GM21717 (cell line): ENCODE results near the gene MYMK.

Experiments
- ATAC-seq: cut with Tn5 transposase; IDR thresholded peaks from one replicate; pipeline ENCODE4 v1.9.1; 2021; ENCODE audit warnings: mild to moderate bottlenecking, moderate library complexity; ENCODE audit not compliant: unreplicated experiment

MYMK gene

DNA sequence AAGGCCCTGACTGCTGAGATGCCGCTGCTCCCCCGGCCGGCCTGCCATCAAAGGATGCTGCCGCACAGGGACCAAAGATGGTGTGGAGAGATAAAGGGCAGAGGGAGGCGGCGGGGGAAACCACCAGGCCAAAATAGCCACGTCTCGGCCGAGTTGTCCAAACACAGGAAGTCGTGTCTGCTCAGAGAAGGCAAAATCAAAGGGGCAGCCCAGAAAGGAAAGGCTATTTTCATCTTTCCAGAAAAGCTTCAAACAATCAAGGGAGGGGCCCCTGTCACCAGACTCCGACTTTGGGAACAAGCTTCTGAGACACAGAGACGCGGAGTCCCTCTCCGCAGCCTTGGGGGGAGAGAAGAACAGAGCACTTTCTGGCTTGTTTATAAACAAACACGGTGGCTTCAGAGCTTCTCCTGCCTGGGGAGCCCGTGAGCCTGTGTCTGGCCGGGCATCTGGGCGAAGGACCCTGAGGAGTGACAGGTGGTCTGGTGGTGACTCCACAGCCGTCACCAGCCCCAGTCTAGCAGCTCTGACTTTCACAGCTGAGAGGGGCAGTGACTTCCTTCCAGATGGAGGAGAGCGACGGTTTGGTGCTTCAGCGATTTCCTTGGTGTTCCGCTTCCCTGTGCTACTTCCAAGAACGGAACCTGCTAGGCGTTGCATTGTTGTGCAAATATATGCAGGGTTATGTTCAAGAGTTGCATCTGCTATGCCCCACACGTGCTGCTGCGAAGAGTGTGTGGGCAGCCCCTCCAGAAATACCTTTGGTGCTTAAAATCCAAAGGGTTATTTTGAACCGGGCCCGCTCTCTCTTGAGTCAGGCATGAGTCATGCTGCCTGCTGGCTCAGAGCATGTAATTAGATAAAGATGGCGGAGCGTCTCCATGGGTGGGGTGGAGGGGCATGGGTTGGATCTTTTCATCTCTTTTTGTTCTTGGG, 33.7 kb upstream of the MYMK start:
- no peak for ATAC-seq

- ATAC-seq, result no peak
Measured at GRCh38 chr9:133557581-133557980, 32.8 kb upstream of the MYMK start.

- no peak for ATAC-seq
Measured at GRCh38 chr9:133556354-133556753, 31.6 kb upstream of the MYMK start.

DNA sequence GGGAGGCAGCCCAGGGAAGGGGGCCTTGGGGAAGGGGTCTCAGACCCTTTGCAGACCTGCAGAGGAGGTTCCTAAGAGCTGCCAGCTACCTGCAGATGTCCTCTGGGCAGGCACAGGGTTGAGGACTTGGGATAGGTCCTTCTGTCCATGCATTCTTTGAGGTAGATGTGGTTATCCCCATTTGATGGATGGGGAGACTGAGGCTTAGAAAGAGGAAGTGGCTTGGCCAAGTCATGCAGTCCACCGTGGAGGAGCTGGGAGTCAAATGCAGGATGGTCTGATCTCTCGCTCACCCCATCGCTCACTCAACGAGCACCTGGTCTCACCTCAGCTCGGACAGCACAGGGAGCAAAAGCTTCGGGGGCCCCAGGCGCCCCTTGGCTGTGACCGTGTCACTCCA, 30.0 kb upstream of the MYMK start:
- ATAC-seq, result no peak

DNA sequence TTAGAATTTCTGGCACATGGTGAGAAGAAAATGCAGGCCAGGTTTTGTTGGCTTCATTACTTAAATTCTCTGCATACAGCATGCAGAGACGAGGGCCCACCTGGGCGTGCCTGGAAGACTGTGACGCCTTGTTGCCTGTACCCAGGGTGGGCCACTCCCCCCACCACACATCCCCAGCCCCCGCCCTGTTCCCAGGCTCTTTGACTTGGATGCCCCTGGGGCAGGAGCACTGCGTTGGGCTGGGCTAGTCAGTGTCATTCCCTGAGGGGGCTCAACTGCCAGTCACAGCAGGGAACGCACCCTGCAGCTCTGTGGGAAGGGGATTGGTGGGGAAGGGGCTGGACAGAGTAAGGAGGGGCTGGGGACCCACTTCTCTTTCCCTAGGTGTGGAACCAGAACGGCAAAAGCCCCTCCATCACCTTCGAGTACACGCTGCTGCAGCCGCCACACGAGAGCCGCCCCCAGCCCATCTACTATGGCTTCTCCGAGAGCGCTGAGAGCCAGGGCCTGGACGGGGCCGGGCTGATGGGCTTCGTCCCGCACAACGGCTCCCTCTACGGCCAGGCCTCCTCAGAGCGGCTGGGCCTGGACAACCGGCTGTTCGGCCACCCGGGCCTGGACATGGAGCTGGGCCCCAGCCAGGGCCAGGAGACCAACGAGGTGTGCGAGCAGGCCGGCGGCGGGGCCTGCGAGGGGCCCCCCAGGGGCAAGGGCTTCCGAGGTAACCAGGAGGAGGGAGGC, 29.4 kb upstream of the MYMK start:
- ATAC-seq, result no peak

GRCh38 chr9:133553123-133553522, 28.4 kb upstream of the MYMK start:
- no peak for ATAC-seq

DNA sequence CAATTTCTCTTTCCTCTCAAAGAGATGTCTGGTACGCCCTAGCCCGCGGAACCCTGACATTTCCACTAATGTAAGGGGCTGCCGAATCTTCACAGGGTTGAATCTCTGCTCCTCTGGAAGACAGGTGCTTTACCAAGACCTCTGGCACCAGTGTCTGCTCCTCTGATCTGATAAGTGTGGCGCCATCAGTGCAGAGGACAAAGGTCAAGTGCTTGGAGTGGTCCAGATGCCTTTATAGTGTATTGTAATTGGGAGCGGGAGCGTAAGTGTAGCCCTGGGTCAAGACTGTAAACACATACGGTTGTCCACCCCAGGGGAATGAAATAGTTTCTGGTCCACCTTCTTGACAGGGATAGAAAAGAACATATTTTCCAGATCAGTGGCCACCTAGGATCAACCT, 27.5 kb upstream of the MYMK start:
- ATAC-seq, result no peak

DNA sequence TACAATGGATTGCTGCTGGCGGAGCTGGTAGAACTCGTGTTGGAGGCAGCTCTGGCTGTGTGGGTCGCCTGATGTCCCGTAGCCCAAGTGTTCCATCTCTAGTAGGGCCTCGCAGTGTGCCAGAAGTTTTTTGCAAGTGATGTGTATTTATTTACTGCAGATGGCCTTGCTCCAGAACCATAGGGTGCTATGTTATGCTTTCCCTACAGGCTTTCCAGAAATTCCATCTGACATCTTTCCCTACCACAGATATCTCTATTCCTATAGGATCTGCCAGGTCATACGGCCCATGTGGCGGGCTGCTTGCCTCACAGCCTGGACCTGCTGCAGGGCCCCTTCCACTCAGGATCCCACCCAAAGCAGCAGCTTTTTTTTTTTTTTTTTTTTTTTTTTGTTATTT, 26.7 kb upstream of the MYMK start:
- ATAC-seq, result no peak

- ATAC-seq, result no peak
Measured at GRCh38 chr9:133547116-133547515, 22.4 kb upstream of the MYMK start.

- ATAC-seq, result no peak
Measured at GRCh38 chr9:133546287-133546680, 21.5 kb upstream of the MYMK start.

GRCh38 chr9:133545494-133546286, 20.9 kb upstream of the MYMK start:
- ATAC-seq, result no peak

- no peak for ATAC-seq
Measured at GRCh38 chr9:133543772-133544467, 19.2 kb upstream of the MYMK start.

- no peak for ATAC-seq
Measured at GRCh38 chr9:133542002-133542401, 17.2 kb upstream of the MYMK start.

DNA sequence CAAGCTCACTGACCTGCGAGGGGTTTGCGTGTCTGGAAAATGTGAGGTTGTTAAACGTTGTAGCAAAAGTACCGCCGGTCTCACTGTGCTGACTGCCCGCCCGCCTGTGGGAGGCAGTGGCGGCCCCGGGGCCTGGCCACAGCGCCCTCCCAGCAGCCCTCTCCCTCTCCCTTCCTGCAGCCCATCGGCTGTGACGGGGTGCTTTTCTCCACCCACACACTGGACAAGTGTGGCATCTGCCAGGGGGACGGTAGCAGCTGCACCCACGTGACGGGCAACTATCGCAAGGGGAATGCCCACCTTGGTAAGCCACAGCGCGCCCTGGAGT, 15.9 kb upstream of the MYMK start:
- ATAC-seq, result no peak

DNA sequence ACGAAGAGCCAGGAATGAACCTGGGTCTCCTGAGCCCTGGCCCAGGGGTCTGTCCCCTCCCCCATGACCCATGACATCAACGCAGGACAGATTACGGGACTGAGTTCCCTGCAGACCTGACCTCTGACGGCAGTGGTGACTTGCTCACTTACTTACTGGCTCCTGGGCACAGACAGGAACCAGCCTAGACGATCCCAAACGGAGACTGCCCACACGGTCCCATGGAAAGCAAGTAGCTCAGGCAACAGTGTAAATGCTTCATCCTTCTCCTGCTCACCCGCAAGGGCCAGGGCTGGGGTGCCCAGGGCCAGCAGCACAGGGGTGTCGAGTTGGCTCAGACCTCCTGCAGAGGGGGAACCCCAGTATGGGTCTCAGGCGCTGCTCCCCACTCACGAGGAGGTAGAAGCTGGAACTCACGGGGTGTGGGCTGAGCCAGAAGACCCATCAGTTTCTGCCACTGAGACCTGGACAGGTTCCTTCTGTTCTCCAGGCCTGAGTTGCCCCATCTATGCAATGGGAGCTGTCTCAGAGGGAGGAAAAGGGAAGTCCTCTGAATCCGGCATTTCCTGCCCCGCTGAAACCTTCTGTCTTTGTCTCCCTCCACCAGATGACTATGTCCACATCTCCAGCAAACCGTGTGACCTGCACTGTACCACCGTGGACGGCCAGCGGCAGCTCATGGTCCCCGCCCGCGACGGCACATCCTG, 15.4 kb upstream of the MYMK start:
- no peak for ATAC-seq

- no peak for ATAC-seq
Measured at GRCh38 chr9:133538851-133539833, 14.4 kb upstream of the MYMK start.

- ATAC-seq, result no peak
Measured at GRCh38 chr9:133538176-133538575, 13.4 kb upstream of the MYMK start.

- ATAC-seq, result no peak
Measured at GRCh38 chr9:133537257-133537656, 12.5 kb upstream of the MYMK start.

GRCh38 chr9:133536536-133536935, 11.8 kb upstream of the MYMK start:
- ATAC-seq, result no peak
